Upper lobe of left lung (tissue), 4 donors: ENCODE data around the gene RABGEF1.

Experiments used
- POLR2A ChIP-seq, 4 donors: fragments of 450-650 bp; IDR thresholded peaks; one replicate each; pipeline ENCODE4 v1.5.1; 2016 to 2017; ENCODE audit warnings: antibody characterized with exemption in 4 of 4, mild to moderate bottlenecking in 2 of 4
- POLR2AphosphoS5 ChIP-seq, 2 donors: sonication (generic); formaldehyde crosslinking; IDR thresholded peaks; one replicate each; pipeline ENCODE4 v1.5.1; 2017; ENCODE audit warnings: antibody characterized with exemption in 2 of 2

GRCh38 chr7:66731986-66732385 lies 8.5 kb upstream of the RABGEF1 start:
- TF ChIP-seq POLR2A (IDR thresholded peaks at IDR 0.05) (no peak), POLR2AphosphoS5 (IDR thresholded peaks at IDR 0.05) (no peak)
